HG03571 (cell line): ENCODE data around the gene ARID5B.

Source experiments
- ATAC-seq: cut with Tn5 transposase; IDR thresholded peaks from one replicate; pipeline ENCODE4 v1.9.1; 2021; ENCODE audit not compliant: unreplicated experiment

Gene ARID5B

GRCh38 chr10:62085821-62086220 lies 184.3 kb downstream of the ARID5B start:
- ATAC-seq = no peak

DNA sequence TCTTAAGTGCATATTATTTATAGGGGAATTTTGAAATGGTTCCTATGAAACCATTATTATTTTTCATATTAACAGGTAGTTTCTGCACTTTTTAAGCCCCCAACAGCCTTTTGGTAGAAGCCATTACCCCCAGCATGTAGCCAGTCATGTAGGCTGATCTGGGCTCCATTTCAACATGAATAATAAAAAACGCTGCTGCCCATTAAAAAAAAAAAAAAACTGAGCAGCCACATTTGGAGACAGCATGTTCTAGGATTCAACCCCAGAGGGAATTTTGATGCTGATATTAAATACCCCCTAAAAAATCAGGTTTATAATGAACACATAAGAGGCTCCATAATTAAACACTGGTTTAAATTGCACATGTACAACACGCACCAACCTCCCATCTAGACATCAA lies 185.8 kb downstream of the ARID5B start:
- ATAC-seq = no peak

- no peak for ATAC-seq
Observed at GRCh38 chr10:62088786-62089185, 187.3 kb downstream of the ARID5B start.

- no peak for ATAC-seq
Observed at GRCh38 chr10:62092301-62093030, 191.0 kb downstream of the ARID5B start.

DNA sequence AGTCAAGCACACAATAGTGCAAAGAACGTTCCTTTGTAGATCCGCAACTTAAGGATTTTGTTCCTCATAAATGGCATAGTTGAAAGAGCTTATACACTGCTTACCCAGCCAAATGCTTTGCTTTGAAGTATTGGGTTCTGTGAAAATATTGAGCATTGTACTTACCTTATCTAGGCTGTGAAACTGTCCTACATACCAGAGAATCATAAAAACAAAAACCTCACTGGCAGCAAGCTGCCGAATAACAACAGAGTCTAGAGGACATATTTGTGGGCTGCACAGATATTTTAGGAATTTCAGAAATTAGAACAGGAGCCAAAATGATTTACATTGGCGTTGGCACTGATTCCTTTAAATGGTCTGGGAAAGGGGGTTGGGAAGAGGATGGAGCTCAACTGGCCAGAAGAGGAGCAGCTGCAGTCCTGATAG lies 192.4 kb downstream of the ARID5B start:
- no peak for ATAC-seq

GRCh38 chr10:62095181-62096122 lies 194.0 kb downstream of the ARID5B start:
- ATAC-seq = no peak

GRCh38 chr10:62096256-62096933 lies 194.9 kb downstream of the ARID5B start:
- ATAC-seq = no peak

- no peak for ATAC-seq
Observed at GRCh38 chr10:62098278-62099121, 197.0 kb downstream of the ARID5B start.

DNA sequence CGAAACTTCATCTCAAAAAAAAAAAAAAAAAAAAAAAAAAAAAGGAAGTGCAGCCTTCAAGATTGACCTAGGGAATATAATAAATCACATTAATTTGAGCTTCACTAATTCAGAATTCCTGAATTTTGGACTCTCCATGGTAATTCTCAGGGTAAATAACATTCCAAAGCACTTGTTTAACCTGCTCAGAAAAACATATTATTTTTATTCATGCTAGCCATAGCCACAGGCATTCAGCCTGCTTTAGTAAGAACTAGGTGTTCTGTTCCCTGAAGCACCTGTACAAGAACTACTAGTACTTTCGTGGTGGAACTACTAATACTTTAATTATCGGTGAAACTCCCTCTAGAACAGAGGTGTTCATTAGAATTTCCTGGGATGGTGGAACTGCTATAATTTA lies 197.8 kb downstream of the ARID5B start:
- no peak for ATAC-seq

GRCh38 chr10:62103857-62104256 lies 202.4 kb downstream of the ARID5B start:
- ATAC-seq = no peak

DNA sequence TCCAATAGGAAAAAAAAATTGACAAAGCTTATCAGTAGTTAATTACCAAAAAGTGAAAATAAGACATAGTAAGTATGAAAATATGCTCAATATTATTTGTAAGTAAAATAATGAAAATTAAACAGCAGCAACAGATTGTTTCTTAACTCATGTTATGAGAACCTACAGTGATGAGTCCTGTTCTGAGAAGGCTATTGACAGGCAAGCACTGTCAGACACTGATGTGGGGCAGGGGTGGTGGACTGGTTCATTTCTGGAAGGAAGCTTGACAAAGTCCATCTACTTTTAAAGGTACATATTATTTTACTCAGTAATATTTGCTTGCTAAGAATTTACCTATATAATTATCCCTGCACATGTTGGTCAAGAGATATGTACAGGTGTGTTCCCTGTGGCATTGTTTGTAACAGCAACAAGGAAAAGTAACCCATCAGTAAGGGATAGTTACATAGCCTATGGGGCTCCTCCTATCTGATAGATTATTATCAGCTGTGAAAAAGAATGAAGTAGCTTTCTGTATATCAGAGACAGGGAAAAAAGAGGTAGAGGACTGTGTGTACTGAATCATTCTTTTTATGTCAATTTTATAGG lies 205.5 kb downstream of the ARID5B start:
- no peak for ATAC-seq

- ATAC-seq = no peak
Observed at GRCh38 chr10:62108759-62109586, 207.5 kb downstream of the ARID5B start.

DNA sequence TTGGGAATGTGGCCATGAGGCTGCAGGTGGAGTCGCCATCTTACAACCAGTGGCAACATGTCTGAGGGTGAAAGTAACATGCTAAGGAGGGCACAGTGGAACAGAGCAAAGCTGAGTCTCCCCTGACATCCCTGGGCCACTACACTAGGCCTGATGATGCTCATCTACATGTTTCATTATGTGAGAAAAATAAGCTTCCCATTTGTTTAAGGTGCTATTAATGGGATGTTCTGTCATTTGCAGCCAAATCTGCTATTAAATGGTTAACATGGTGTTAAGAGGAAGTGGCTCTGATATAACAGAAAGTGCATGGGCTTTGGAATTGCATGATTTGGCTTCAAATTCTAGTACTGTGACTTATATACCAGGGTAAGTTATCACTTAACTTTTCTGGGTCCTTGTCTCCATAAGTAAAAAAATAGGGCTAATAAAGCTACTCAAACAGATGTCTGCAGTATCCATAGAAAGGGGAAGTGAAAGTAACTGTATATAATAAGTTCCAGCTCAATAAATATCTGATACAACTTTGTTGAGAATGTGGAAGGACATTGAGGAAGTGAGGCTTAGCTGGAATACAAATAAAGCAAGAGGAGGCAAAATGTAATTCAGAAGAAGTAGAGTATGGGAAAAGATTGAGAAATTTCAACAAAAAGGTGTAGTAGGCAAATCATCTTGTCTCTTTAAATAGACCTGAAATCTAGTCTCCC lies 208.2 kb downstream of the ARID5B start:
- peak; percentile 74 for ATAC-seq

DNA sequence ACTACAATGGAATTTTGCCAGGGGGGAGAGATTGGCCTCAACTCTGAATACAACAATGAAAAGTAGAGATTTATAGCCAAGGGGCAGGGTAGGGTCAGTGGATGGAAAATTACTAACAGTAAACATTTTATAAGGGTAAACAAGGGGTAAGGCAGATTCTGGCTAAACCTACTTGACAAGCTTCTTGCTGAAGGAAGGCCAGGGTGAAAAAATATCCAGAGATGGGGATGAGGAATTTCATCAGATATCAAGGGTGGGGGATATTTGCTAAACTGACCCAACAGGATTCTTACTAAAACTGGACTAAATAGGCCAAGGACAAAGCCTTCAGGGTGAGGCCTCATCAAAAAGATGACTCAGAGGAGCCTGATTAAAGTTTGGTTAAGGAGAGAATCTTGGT lies 210.8 kb downstream of the ARID5B start:
- ATAC-seq = no peak

DNA sequence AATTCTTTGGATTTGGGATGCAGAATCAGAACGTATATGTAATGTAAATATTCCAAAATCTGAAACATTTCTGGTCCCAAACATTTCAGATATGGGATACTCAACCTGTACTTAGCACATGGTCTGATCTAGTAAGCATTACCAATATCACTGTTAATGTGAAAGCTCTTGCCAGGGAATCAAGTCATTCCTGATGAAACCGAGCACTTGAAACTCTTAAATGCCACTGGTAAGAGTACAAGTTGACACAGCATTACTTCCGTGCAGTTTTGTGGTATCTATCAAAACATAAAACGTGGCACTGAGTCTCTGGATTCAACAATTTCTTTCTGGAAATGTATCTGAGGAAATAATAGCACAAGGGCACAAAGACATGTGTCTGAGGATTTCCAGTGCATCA lies 211.5 kb downstream of the ARID5B start:
- no peak for ATAC-seq

GRCh38 chr10:62113680-62114079 lies 212.2 kb downstream of the ARID5B start:
- no peak for ATAC-seq

- no peak for ATAC-seq
Observed at GRCh38 chr10:62115321-62115720, 213.8 kb downstream of the ARID5B start.

DNA sequence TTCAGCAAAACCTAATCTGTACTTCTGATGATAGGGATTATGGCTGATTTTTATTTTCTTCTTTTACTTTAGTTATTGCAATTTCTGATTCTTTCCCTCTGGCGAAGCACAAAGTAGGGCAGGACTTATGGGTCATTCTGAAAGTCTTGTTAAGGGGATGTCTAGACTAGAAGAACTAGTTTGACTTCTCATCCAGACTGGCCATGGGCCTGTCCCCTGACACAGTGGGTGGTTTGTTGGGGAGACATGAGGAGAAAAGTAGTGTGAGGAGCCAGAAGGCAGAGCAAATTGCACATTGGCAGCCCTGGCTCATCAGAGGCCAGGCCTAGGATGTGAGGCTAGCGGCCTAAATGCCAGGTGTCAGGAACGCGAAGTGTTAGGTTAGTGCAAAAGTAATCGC lies 214.3 kb downstream of the ARID5B start:
- no peak for ATAC-seq

- ATAC-seq = no peak
Observed at GRCh38 chr10:62116896-62117295, 215.4 kb downstream of the ARID5B start.
